Epithelial cell of prostate (primary cell): ENCODE results near the gene C2CD3.
A peak's percentile ranks its signal among the peaks of the same experiment; 100 is the strongest.
"Not testable (repeated sequence)": the region's sequence is repeated elsewhere in the genome, so short reads cannot be mapped to it uniquely, and the experiment has no call there.

Experiments
- DNase-seq: peaks from one replicate; pipeline ENCODE4 v3.0.0-alpha.2; 2011; ENCODE audit warnings: low read depth, low spot score
- H3K27ac ChIP-seq: fragments of 450-650 bp; 2 replicates; pipeline ENCODE4 v1.5.1; 2017; ENCODE audit warnings: mild to moderate bottlenecking

C2CD3 gene

GRCh38 chr11:74169738-74170458 lies 904 bp downstream of the C2CD3 start:
- no peak for DNase-seq
- peak overlapping the region; percentile 77 for H3K27ac ChIP-seq

GRCh38 chr11:74168838-74169237 lies 2.0 kb downstream of the C2CD3 start:
- DNase-seq = no peak
- H3K27ac ChIP-seq = no peak overlapping the region

GRCh38 chr11:74162681-74163467 lies 7.9 kb downstream of the C2CD3 start:
- DNase-seq = no peak
- H3K27ac ChIP-seq = no peak overlapping the region

GRCh38 chr11:74159642-74160041 lies 11.2 kb downstream of the C2CD3 start:
- DNase-seq = no peak
- no peak overlapping the region for H3K27ac ChIP-seq

- peak overlapping the region; percentile 36 for H3K27ac ChIP-seq
- no peak for DNase-seq
Measured at GRCh38 chr11:74157169-74157568, 13.6 kb downstream of the C2CD3 start.

GRCh38 chr11:74154620-74155281 lies 16.1 kb downstream of the C2CD3 start:
- H3K27ac ChIP-seq = peak overlapping the region; percentile 42
- DNase-seq = no peak

GRCh38 chr11:74153224-74153623 lies 17.6 kb downstream of the C2CD3 start:
- DNase-seq = no peak
- H3K27ac ChIP-seq = no peak overlapping the region

GRCh38 chr11:74147199-74147929 lies 23.4 kb downstream of the C2CD3 start:
- H3K27ac ChIP-seq = no peak overlapping the region
- DNase-seq = no peak

- no peak for DNase-seq
- no peak overlapping the region for H3K27ac ChIP-seq
Measured at GRCh38 chr11:74144592-74144991, 26.2 kb downstream of the C2CD3 start.

GRCh38 chr11:74142624-74143023 lies 28.2 kb downstream of the C2CD3 start:
- no peak for DNase-seq
- no peak overlapping the region for H3K27ac ChIP-seq

- peak overlapping the region; percentile 50 for H3K27ac ChIP-seq
- DNase-seq = no peak
Measured at GRCh38 chr11:74141908-74142307, 28.9 kb downstream of the C2CD3 start.

GRCh38 chr11:74141241-74141695 lies 29.5 kb downstream of the C2CD3 start:
- DNase-seq = peak; percentile 60
- H3K27ac ChIP-seq = peak overlapping the region; percentile 50

GRCh38 chr11:74139919-74140431 lies 30.8 kb downstream of the C2CD3 start:
- H3K27ac ChIP-seq, DNase-seq: not testable (repeated sequence)

- H3K27ac ChIP-seq = peak overlapping the region; percentile 92
- no peak for DNase-seq
Measured at GRCh38 chr11:74139151-74139918, 31.5 kb downstream of the C2CD3 start.

- peak overlapping the region; percentile 92 for H3K27ac ChIP-seq
- peak; percentile 86 for DNase-seq
Measured at GRCh38 chr11:74138572-74138971, 32.2 kb downstream of the C2CD3 start.

- no peak for DNase-seq
- peak overlapping the region; percentile 92 for H3K27ac ChIP-seq
Measured at GRCh38 chr11:74138021-74138420, 32.8 kb downstream of the C2CD3 start.

- peak overlapping the region; percentile 67 for H3K27ac ChIP-seq
- DNase-seq = peak; percentile 57
Measured at GRCh38 chr11:74135127-74135840, 35.5 kb downstream of the C2CD3 start.

GRCh38 chr11:74134661-74135060 lies 36.1 kb downstream of the C2CD3 start:
- no peak for DNase-seq
- peak overlapping the region; percentile 67 for H3K27ac ChIP-seq

GRCh38 chr11:74133436-74133835 lies 37.4 kb downstream of the C2CD3 start:
- no peak for DNase-seq
- no peak overlapping the region for H3K27ac ChIP-seq
